ENCODE data around the gene ZAR1L. TPM values are rescaled to one million over a fixed set of nuclear protein-coding genes. Genes with fewer than 3 reads are reported as not detected.

The ZAR1L gene, protein sequence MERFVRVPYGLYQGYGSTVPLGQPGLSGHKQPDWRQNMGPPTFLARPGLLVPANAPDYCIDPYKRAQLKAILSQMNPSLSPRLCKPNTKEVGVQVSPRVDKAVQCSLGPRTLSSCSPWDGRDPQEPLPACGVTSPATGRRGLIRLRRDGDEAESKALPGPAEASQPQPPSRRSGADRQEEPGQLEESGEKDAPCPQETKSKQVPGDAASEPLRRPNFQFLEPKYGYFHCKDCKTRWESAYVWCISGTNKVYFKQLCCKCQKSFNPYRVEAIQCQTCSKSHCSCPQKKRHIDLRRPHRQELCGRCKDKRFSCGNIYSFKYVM
- total RNA-seq = not detected in 2 replicates

DNA sequence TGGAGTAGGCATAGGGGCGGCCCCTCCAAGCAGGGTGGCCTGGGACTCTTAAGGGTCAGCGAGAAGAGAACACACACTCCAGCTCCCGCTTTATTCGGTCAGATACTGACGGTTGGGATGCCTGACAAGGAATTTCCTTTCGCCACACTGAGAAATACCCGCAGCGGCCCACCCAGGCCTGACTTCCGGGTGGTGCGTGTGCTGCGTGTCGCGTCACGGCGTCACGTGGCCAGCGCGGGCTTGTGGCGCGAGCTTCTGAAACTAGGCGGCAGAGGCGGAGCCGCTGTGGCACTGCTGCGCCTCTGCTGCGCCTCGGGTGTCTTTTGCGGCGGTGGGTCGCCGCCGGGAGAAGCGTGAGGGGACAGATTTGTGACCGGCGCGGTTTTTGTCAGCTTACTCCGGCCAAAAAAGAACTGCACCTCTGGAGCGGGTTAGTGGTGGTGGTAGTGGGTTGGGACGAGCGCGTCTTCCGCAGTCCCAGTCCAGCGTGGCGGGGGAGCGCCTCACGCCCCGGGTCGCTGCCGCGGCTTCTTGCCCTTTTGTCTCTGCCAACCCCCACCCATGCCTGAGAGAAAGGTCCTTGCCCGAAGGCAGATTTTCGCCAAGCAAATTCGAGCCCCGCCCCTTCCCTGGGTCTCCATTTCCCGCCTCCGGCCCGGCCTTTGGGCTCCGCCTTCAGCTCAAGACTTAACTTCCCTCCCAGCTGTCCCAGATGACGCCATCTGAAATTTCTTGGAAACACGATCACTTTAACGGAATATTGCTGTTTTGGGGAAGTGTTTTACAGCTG, at the start of gene ZAR1L, which contains the start of gene BRCA2:
Gene ZAR1L, minus strand, starts transcription at position 126 of the 790 bp plus-strand sequence. CDS start 3,438 bp downstream, outside the sequence.
Gene BRCA2, plus strand, starts transcription at position 271 of the 790 bp plus-strand sequence. CDS start 953 bp downstream, outside the sequence.

Other genes with a start within 250 kb of the ZAR1L start
- gene BRCA2, start 145 bp upstream of the ZAR1L start, total RNA-seq = 0.96 and 1.1 TPM in 2 replicates
- gene N4BP2L1, start 112.8 kb upstream of the ZAR1L start, total RNA-seq = 2.3 and 3.1 TPM in 2 replicates
- gene N4BP2L2, start 223.4 kb upstream of the ZAR1L start, total RNA-seq = 54.2 and 87.4 TPM in 2 replicates